Right atrium auricular region (tissue), 2 donors: ENCODE measurements around the gene ALDH1L1. TPM values are rescaled to one million over a fixed set of nuclear protein-coding genes. Genes with fewer than 3 reads are reported as not detected.

ENCODE experiments used
- DNase-seq: peaks from one replicate; pipeline ENCODE4 v3.0.0-alpha.2; 2019; ENCODE audit warnings: low spot score
- H3K27ac ChIP-seq, 2 donors: fragments of 200-600 bp; sonication (generic); 1 replicate in 1 of 2; 2 replicates in 1 of 2; pipeline ENCODE4 v1.5.1; 2016 to 2019
- H3K27me3 ChIP-seq, 2 donors: fragments of 200-600 bp; sonication (generic); one replicate each; pipeline versions ENCODE4 v1.5.1 to v1.6.0; 2017 to 2019
- H3K36me3 ChIP-seq: fragments of 200-600 bp; sonication (generic); one replicate; pipeline ENCODE4 v1.5.1; 2016
- H3K4me1 ChIP-seq, 2 donors: fragments of 200-600 bp; sonication (generic); one replicate each; pipeline versions ENCODE4 v1.5.1 to v1.6.0; 2017 to 2019
- H3K4me3 ChIP-seq, 2 donors: fragments of 200-600 bp; sonication (generic); 1 replicate in 1 of 2; 2 replicates in 1 of 2; pipeline ENCODE4 v1.5.1; 2017 to 2019; ENCODE audit warnings: mild to moderate bottlenecking in 1 of 2, moderate library complexity in 1 of 2
- H3K9me3 ChIP-seq, 2 donors: fragments of 200-600 bp; sonication (generic); one replicate each; pipeline ENCODE4 v1.5.1; 2019
- CTCF ChIP-seq, 2 donors: fragments of 200-600 bp; sonication (generic); IDR thresholded peaks; one replicate each; pipeline ENCODE4 v1.5.1; 2019; ENCODE audit warnings: antibody characterized with exemption in 2 of 2
- total RNA-seq, 2 donors: library from RNA; depleted of rRNA; stranded (reverse); fragments of >200 nt; gene quantifications; one replicate each; pipeline ENCODE4 v1.1.0, GENCODE V29; 2016

ALDH1L1 gene
- total RNA-seq, 2 donors from 2014 or later: 13.7 to 24.0 TPM

- Histone ChIP-seq H3K27ac (peak overlapping the region; percentile 87 to 88), H3K9me3 (no peaks in the 10 kb centered on the region), H3K4me3 (peak overlapping the region; percentile 60 to 74), H3K4me1 (peaks cover 0 to 19% of the 10 kb centered on the region in 2 donors), H3K27me3 (no peaks in the 10 kb centered on the region), H3K36me3 (no peaks in the 10 kb centered on the region)
- DNase-seq: peak; percentile 76
- TF ChIP-seq CTCF (IDR thresholded peaks at IDR 0.05): no peak
Observed at GRCh38 chr3:126179825-126180476, 435 bp downstream of the ALDH1L1 start.

GRCh38 chr3:126170073-126170777 lies 10.2 kb downstream of the ALDH1L1 start:
- no peak for DNase-seq
- H3K4me1 ChIP-seq: no peaks in the 10 kb centered on the region
- TF ChIP-seq CTCF (IDR thresholded peaks at IDR 0.05): no peak
- H3K27me3 ChIP-seq: no peaks in the 10 kb centered on the region
- H3K36me3 ChIP-seq: no peaks in the 10 kb centered on the region
- H3K9me3 ChIP-seq: no peaks in the 10 kb centered on the region
- no peak overlapping the region for H3K4me3 ChIP-seq
- no peak overlapping the region for H3K27ac ChIP-seq

GRCh38 chr3:126167566-126167965 lies 12.8 kb downstream of the ALDH1L1 start:
- TF ChIP-seq CTCF (IDR thresholded peaks at IDR 0.05): no peak
- no peaks in the 10 kb centered on the region for H3K27me3 ChIP-seq
- H3K9me3 ChIP-seq: no peaks in the 10 kb centered on the region
- DNase-seq: no peak
- no peaks in the 10 kb centered on the region for H3K36me3 ChIP-seq
- no peak overlapping the region for H3K4me3 ChIP-seq
- H3K4me1 ChIP-seq: no peaks in the 10 kb centered on the region
- no peak overlapping the region for H3K27ac ChIP-seq

GRCh38 chr3:126166009-126166408 lies 14.4 kb downstream of the ALDH1L1 start:
- Histone ChIP-seq H3K36me3 (no peaks in the 10 kb centered on the region), H3K27me3 (no peaks in the 10 kb centered on the region), H3K4me1 (no peaks in the 10 kb centered on the region), H3K27ac (no peak overlapping the region), H3K4me3 (no peak overlapping the region), H3K9me3 (no peaks in the 10 kb centered on the region)
- no peak for DNase-seq
- no peak for TF ChIP-seq CTCF (IDR thresholded peaks at IDR 0.05)

- H3K4me1 ChIP-seq: peaks cover 0 to 6% of the 10 kb centered on the region in 2 donors
- H3K4me3 ChIP-seq: no peak overlapping the region
- H3K27ac ChIP-seq: no peak overlapping the region
- no peaks in the 10 kb centered on the region for H3K27me3 ChIP-seq
- no peak for TF ChIP-seq CTCF (IDR thresholded peaks at IDR 0.05)
- H3K36me3 ChIP-seq: no peaks in the 10 kb centered on the region
- H3K9me3 ChIP-seq: no peaks in the 10 kb centered on the region
- DNase-seq: no peak
Observed at GRCh38 chr3:126161309-126161708, 19.1 kb downstream of the ALDH1L1 start.
